HG03442 (cell line): ENCODE measurements around the gene CD93.

Experiments
- ATAC-seq: cut with Tn5 transposase; IDR thresholded peaks from one replicate; pipeline ENCODE4 v1.9.1; 2021; ENCODE audit warnings: mild to moderate bottlenecking, moderate library complexity; ENCODE audit not compliant: unreplicated experiment

The CD93 gene

GRCh38 chr20:23100720-23101107 lies 14.6 kb upstream of the CD93 start:
- ATAC-seq = no peak

GRCh38 chr20:23099791-23100719 lies 13.9 kb upstream of the CD93 start:
- no peak for ATAC-seq

GRCh38 chr20:23097636-23098580 lies 11.8 kb upstream of the CD93 start:
- no peak for ATAC-seq

GRCh38 chr20:23096986-23097520 lies 10.9 kb upstream of the CD93 start:
- ATAC-seq = no peak

- no peak for ATAC-seq
Observed at GRCh38 chr20:23096097-23096496, 10.0 kb upstream of the CD93 start.

- ATAC-seq = no peak
Observed at GRCh38 chr20:23095499-23095898, 9.4 kb upstream of the CD93 start.

- no peak for ATAC-seq
Observed at GRCh38 chr20:23094927-23095326, 8.8 kb upstream of the CD93 start.

- ATAC-seq = no peak
Observed at GRCh38 chr20:23094213-23094896, 8.2 kb upstream of the CD93 start.

GRCh38 chr20:23093613-23094012 lies 7.5 kb upstream of the CD93 start:
- ATAC-seq = no peak

- no peak for ATAC-seq
Observed at GRCh38 chr20:23092861-23093495, 6.9 kb upstream of the CD93 start.

GRCh38 chr20:23092384-23092756 lies 6.2 kb upstream of the CD93 start:
- no peak for ATAC-seq

- no peak for ATAC-seq
Observed at GRCh38 chr20:23091721-23092383, 5.7 kb upstream of the CD93 start.

- ATAC-seq = no peak
Observed at GRCh38 chr20:23090878-23091277, 4.8 kb upstream of the CD93 start.

- ATAC-seq = no peak
Observed at GRCh38 chr20:23090147-23090546, 4.0 kb upstream of the CD93 start.

- ATAC-seq = no peak
Observed at GRCh38 chr20:23088866-23089265, 2.7 kb upstream of the CD93 start.

GRCh38 chr20:23087587-23088251 lies 1.6 kb upstream of the CD93 start:
- no peak for ATAC-seq

GRCh38 chr20:23086931-23087411 lies 847 bp upstream of the CD93 start:
- ATAC-seq = no peak

GRCh38 chr20:23085436-23086055 lies 578 bp downstream of the CD93 start:
- ATAC-seq = no peak
